DND-41 (cell line): ENCODE measurements around the gene GGNBP2.

Experiments
- ATAC-seq: fragments of 200-7000 bp; cut with Tn5 transposase; 3 replicates; pipeline ENCODE4 v1.9.1; 2021; ENCODE audit warnings: low read depth; ENCODE audit not compliant: insufficient read depth
- DNase-seq: peaks from one replicate; pipeline ENCODE4 v3.0.0-alpha.2; 2020
- H2AFZ ChIP-seq: 2 replicates; pipeline ENCODE4 v1.6.0; 2012; ENCODE audit warnings: low read depth, low read length
- H3K27ac ChIP-seq: 2 replicates; pipeline ENCODE4 v1.5.1; 2012; ENCODE audit warnings: low read length, inconsistent platforms
- H3K27me3 ChIP-seq: fragments of 200-600 bp; sonication (generic); 2 replicates; pipeline ENCODE4 v1.6.0; 2012; ENCODE audit warnings: low read length, mild to moderate bottlenecking, inconsistent platforms; ENCODE audit not compliant: insufficient read depth, poor library complexity
- H3K36me3 ChIP-seq: 2 replicates; pipeline ENCODE4 v1.5.1; 2012; ENCODE audit warnings: low read length, inconsistent platforms; ENCODE audit not compliant: insufficient read depth
- H3K4me1 ChIP-seq: 2 replicates; pipeline ENCODE4 v1.5.1; 2012; ENCODE audit warnings: mild to moderate bottlenecking, low read length; ENCODE audit not compliant: insufficient read depth
- H3K4me2 ChIP-seq: 2 replicates; pipeline ENCODE4 v1.6.0; 2012; ENCODE audit warnings: mild to moderate bottlenecking, moderate library complexity, low read length, inconsistent platforms; ENCODE audit not compliant: insufficient read depth
- H3K4me3 ChIP-seq, 2 experiments: fragments of 200-600 bp in 1 of 2; shearing (Covaris generic) in 1 of 2; 2 replicates each; pipeline ENCODE4 v1.5.1; 2012 to 2016; ENCODE audit warnings: inconsistent platforms in 2 of 2, low read length in 2 of 2, mild to moderate bottlenecking in 2 of 2, low read depth in 1 of 2, moderate library complexity in 1 of 2
- H3K79me2 ChIP-seq: 2 replicates; pipeline ENCODE4 v1.6.0; 2012; ENCODE audit warnings: low read length, inconsistent platforms; ENCODE audit not compliant: insufficient read depth
- H3K9ac ChIP-seq: 2 replicates; pipeline ENCODE4 v1.6.0; 2012; ENCODE audit warnings: low read depth, mild to moderate bottlenecking, inconsistent platforms, low read length, moderate library complexity
- H3K9me3 ChIP-seq: 2 replicates; pipeline ENCODE4 v1.5.1; 2012; ENCODE audit warnings: low read length, moderate library complexity, mild to moderate bottlenecking, inconsistent platforms; ENCODE audit not compliant: insufficient read depth, severe bottlenecking
- H4K20me1 ChIP-seq: 2 replicates; pipeline ENCODE4 v1.6.0; 2012; ENCODE audit warnings: low read length; ENCODE audit not compliant: insufficient read depth
- CTCF ChIP-seq: IDR thresholded peaks from 2 replicates; pipeline ENCODE4 v1.5.1; 2012; ENCODE audit warnings: borderline replicate concordance, low read length, moderate library complexity, mild to moderate bottlenecking; ENCODE audit not compliant: poor library complexity, severe bottlenecking; ENCODE audit errors: extremely low read depth
- EZH2 ChIP-seq: IDR thresholded peaks from 3 replicates; pipeline ENCODE4 v1.6.1; 2012; ENCODE audit warnings: borderline replicate concordance, low read depth, mild to moderate bottlenecking, moderate library complexity, low read length, inconsistent platforms; ENCODE audit not compliant: severe bottlenecking

Gene GGNBP2

DNA sequence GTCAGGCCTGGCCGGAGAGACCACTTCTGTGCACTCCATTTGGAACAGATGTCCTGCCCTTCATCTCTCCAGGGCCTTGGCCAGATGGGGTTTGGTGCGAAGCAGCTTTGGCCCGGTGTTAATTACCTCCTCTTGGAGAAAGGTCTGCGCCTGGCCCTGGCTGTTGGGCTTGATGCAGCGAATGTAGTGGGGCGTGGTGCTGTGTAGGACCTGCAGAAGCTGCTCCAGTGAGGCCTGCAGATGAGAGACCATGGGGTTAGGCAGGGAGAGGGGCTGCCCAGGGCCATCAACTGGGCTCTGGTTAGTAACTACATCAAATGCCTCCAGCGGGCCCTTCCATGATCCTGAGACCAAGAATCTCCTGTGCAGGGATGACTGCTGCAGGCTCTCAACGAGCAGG is 39.5 kb upstream of the GGNBP2 start:
- DNase-seq = no peak
- peaks cover 97% of the 10 kb centered on the region for H3K36me3 ChIP-seq
- no peak overlapping the region for H2AFZ ChIP-seq
- H4K20me1 ChIP-seq = peaks cover 3% of the 10 kb centered on the region; the same call in 1 of the 2 replicates
- no peaks in the 10 kb centered on the region for H3K79me2 ChIP-seq
- no peak overlapping the region for H3K9ac ChIP-seq
- H3K27me3 ChIP-seq = no peaks in the 10 kb centered on the region
- no peak overlapping the region for H3K4me2 ChIP-seq
- no peak for ATAC-seq
- TF ChIP-seq CTCF (no peak), EZH2 (no peak)
- no peak overlapping the region for H3K4me3 ChIP-seq
- H3K4me1 ChIP-seq = no peaks in the 10 kb centered on the region
- H3K9me3 ChIP-seq = no peaks in the 10 kb centered on the region
- no peak overlapping the region for H3K27ac ChIP-seq

- peaks cover 97% of the 10 kb centered on the region for H3K36me3 ChIP-seq
- H3K27ac ChIP-seq = no peak overlapping the region
- no peak overlapping the region for H3K4me2 ChIP-seq
- no peak for DNase-seq
- no peaks in the 10 kb centered on the region for H3K9me3 ChIP-seq
- no peaks in the 10 kb centered on the region for H3K79me2 ChIP-seq
- no peaks in the 10 kb centered on the region for H3K27me3 ChIP-seq
- H3K9ac ChIP-seq = no peak overlapping the region
- H3K4me3 ChIP-seq = no peak overlapping the region
- TF ChIP-seq EZH2 = no peak
- no peak for TF ChIP-seq CTCF
- peaks cover 8% of the 10 kb centered on the region; the same call in 1 of the 2 replicates for H4K20me1 ChIP-seq
- no peak for ATAC-seq
- H3K4me1 ChIP-seq = no peaks in the 10 kb centered on the region
- H2AFZ ChIP-seq = no peak overlapping the region
Measured at GRCh38 chr17:36506249-36506826, 38.4 kb upstream of the GGNBP2 start.

GRCh38 chr17:36506831-36507230 is 37.9 kb upstream of the GGNBP2 start:
- Histone ChIP-seq H3K36me3 (peaks cover 97% of the 10 kb centered on the region), H3K4me3 (no peak overlapping the region), H3K4me1 (no peaks in the 10 kb centered on the region), H3K27me3 (no peaks in the 10 kb centered on the region), H3K4me2 (no peak overlapping the region), H3K9ac (no peak overlapping the region), H2AFZ (no peak overlapping the region), H3K9me3 (no peaks in the 10 kb centered on the region), H3K79me2 (no peaks in the 10 kb centered on the region), H4K20me1 (peaks cover 8% of the 10 kb centered on the region; the same call in 1 of the 2 replicates), H3K27ac (no peak overlapping the region)
- no peak for ATAC-seq
- TF ChIP-seq EZH2 (no peak), CTCF (no peak)
- DNase-seq = no peak
